H1 (cell line): ENCODE measurements around the gene DDX4. TPM values are rescaled to one million over a fixed set of nuclear protein-coding genes. Genes with fewer than 3 reads are reported as not detected.
"Not testable (repeated sequence)": the region's sequence is repeated elsewhere in the genome, so short reads cannot be mapped to it uniquely, and the experiment has no call there.

Source experiments
- CTCF ChIA-PET: fragments of 300-600 bp; sonication (Branson Sonifier 250); formaldehyde crosslinking; loops from one replicate; lab custom pipeline; 2021; ENCODE audit not compliant: partially characterized antibody; lab: Charles Lee
- POLR2A ChIA-PET: fragments of 300-600 bp; sonication (Branson Sonifier 250); formaldehyde crosslinking; loops from one replicate; lab custom pipeline; 2021; ENCODE audit warnings: inconsistent platforms; ENCODE audit not compliant: partially characterized antibody; lab: Charles Lee
- DNase-seq, 2 experiments: peaks; one replicate each; pipeline versions ENCODE4 v3.0.0 to v3.0.0-alpha.2; 2010 to 2022; ENCODE audit warnings: low spot score in 2 of 2, low read depth in 1 of 2, mixed read lengths in 1 of 2
- FAIRE-seq: peaks from 2 replicates; lab custom pipeline; 2011; peaks lifted over from hg19 to GRCh38; lab: Jason Lieb, UNC
- H2AFZ ChIP-seq: 2 replicates; pipeline ENCODE4 v1.8.1; 2012; ENCODE audit warnings: low read length, inconsistent platforms
- H2AK5ac ChIP-seq: 2 replicates; pipeline ENCODE4 v1.6.1; 2013; ENCODE audit warnings: low read depth, low read length
- H2BK120ac ChIP-seq: replicated peaks from 2 replicates; pipeline ENCODE3; 2013; ENCODE audit warnings: low read depth, low read length, inconsistent platforms
- H2BK12ac ChIP-seq: 2 replicates; pipeline ENCODE4 v1.6.1; 2013; ENCODE audit warnings: low read depth, low read length
- H2BK15ac ChIP-seq: 2 replicates; pipeline ENCODE4 v1.6.1; 2013; ENCODE audit warnings: low read length
- H2BK20ac ChIP-seq: 2 replicates; pipeline ENCODE4 v1.6.1; 2013; ENCODE audit warnings: low read length
- H2BK5ac ChIP-seq: 2 replicates; pipeline ENCODE4 v1.6.1; 2013; ENCODE audit warnings: low read depth, low read length
- H3K14ac ChIP-seq: 2 replicates; pipeline ENCODE4 v1.6.1; 2013; ENCODE audit warnings: inconsistent platforms; ENCODE audit not compliant: insufficient read length
- H3K18ac ChIP-seq: 2 replicates; pipeline ENCODE4 v1.6.1; 2013; ENCODE audit warnings: low read length; ENCODE audit errors: extremely low read depth
- H3K23ac ChIP-seq: 2 replicates; pipeline ENCODE4 v1.6.1; 2013; ENCODE audit warnings: inconsistent platforms; ENCODE audit not compliant: insufficient read length
- H3K23me2 ChIP-seq: 2 replicates; pipeline ENCODE4 v1.6.1; 2013; ENCODE audit warnings: low read depth, low read length
- H3K27ac ChIP-seq: 2 replicates; pipeline ENCODE4 v1.6.1; 2011; ENCODE audit warnings: low read depth, low read length, inconsistent platforms
- H3K27me3 ChIP-seq, 4 experiments: replicated peaks in 1 of 4; 1 replicate in 1 of 4; 2 replicates in 3 of 4; pipeline versions ENCODE4 v1.6.1 to v1.8.1; 2011 to 2013; ENCODE audit warnings: low read length in 3 of 4, mild to moderate bottlenecking in 3 of 4, inconsistent platforms in 2 of 4, mixed read lengths in 2 of 4, moderate library complexity in 1 of 4; ENCODE audit not compliant: control insufficient read depth in 3 of 4, insufficient read depth in 3 of 4; ENCODE audit errors: extremely low read depth in 1 of 4
- H3K36me3 ChIP-seq, 4 experiments: 2 replicates each; pipeline versions ENCODE4 v1.6.1 to v1.8.1; 2011 to 2013; ENCODE audit warnings: mild to moderate bottlenecking in 4 of 4, low read length in 3 of 4, moderate library complexity in 2 of 4, control low read depth in 1 of 4, inconsistent platforms in 1 of 4; ENCODE audit not compliant: insufficient read depth in 4 of 4, control insufficient read depth in 2 of 4
- H3K4ac ChIP-seq: replicated peaks from 2 replicates; pipeline ENCODE3; 2013; ENCODE audit warnings: low read length, low read depth, mixed read lengths, inconsistent platforms; ENCODE audit not compliant: insufficient read length
- H3K4me1 ChIP-seq, 4 experiments: replicated peaks in 1 of 4; 1 replicate in 1 of 4; 2 replicates in 3 of 4; pipeline versions ENCODE4 v1.6.1 to v1.8.1; 2011 to 2013; ENCODE audit warnings: low read length in 3 of 4, inconsistent platforms in 2 of 4, mixed read lengths in 1 of 4; ENCODE audit not compliant: insufficient read depth in 4 of 4, control insufficient read depth in 3 of 4
- H3K4me2 ChIP-seq, 2 experiments: 2 replicates each; pipeline versions ENCODE4 v1.6.1 to v1.8.1; 2011 to 2013; ENCODE audit warnings: low read depth in 2 of 2, low read length in 2 of 2, control low read depth in 1 of 2, inconsistent platforms in 1 of 2, mild to moderate bottlenecking in 1 of 2; ENCODE audit not compliant: insufficient read depth in 1 of 2
- H3K4me3 ChIP-seq, 4 experiments: fragments of 200-600, 300-600 bp in 1 of 4; sonication (generic), shearing (Covaris generic), sonication (Bioruptor Twin) in 1 of 4; 2 replicates each; pipeline versions ENCODE4 v1.5.1 to v1.8.1; 2011 to 2016; ENCODE audit warnings: low read length in 4 of 4, low read depth in 3 of 4, control low read depth in 2 of 4, inconsistent platforms in 2 of 4, mild to moderate bottlenecking in 2 of 4, mixed read lengths in 1 of 4, moderate library complexity in 1 of 4; ENCODE audit not compliant: insufficient read depth in 2 of 4; ENCODE audit errors: extremely low read depth in 1 of 4
- H3K56ac ChIP-seq: replicated peaks from 2 replicates; pipeline ENCODE3; 2013; ENCODE audit warnings: low read depth, mild to moderate bottlenecking, mixed read lengths, low read length, inconsistent platforms; ENCODE audit not compliant: insufficient read length
- H3K79me1 ChIP-seq: 2 replicates; pipeline ENCODE4 v1.6.1; 2013; ENCODE audit warnings: low read depth, low read length, control low read depth
- H3K79me2 ChIP-seq, 2 experiments: 2 replicates each; pipeline versions ENCODE4 v1.6.1 to v1.8.1; 2012 to 2013; ENCODE audit warnings: low read length in 2 of 2, mild to moderate bottlenecking in 2 of 2, inconsistent platforms in 1 of 2; ENCODE audit not compliant: insufficient read depth in 2 of 2, control insufficient read depth in 1 of 2
- H3K9ac ChIP-seq, 4 experiments: replicated peaks in 1 of 4; 1 replicate in 1 of 4; 2 replicates in 3 of 4; pipeline versions ENCODE4 v1.6.1 to v1.8.1; 2011 to 2013; ENCODE audit warnings: low read depth in 3 of 4, low read length in 3 of 4, control low read depth in 2 of 4, mild to moderate bottlenecking in 2 of 4, moderate library complexity in 2 of 4, inconsistent platforms in 1 of 4; ENCODE audit errors: extremely low read depth in 1 of 4
- H3K9me3 ChIP-seq, 2 experiments: 2 replicates each; pipeline versions ENCODE4 v1.6.1 to v1.8.1; 2012 to 2013; ENCODE audit warnings: mild to moderate bottlenecking in 2 of 2, moderate library complexity in 2 of 2, control low read depth in 1 of 2, inconsistent platforms in 1 of 2, low read depth in 1 of 2, low read length in 1 of 2, mixed read lengths in 1 of 2; ENCODE audit not compliant: insufficient read depth in 2 of 2
- H4K20me1 ChIP-seq, 2 experiments: replicated peaks in 1 of 2; 2 replicates each; pipeline versions ENCODE3 to v1.8.1; 2011 to 2013; ENCODE audit warnings: inconsistent platforms in 2 of 2, low read length in 2 of 2, mild to moderate bottlenecking in 1 of 2; ENCODE audit not compliant: insufficient read depth in 2 of 2, control insufficient read depth in 1 of 2
- H4K5ac ChIP-seq: 2 replicates; pipeline ENCODE4 v1.6.1; 2013; ENCODE audit warnings: low read length, low read depth, mixed read lengths, inconsistent platforms; ENCODE audit not compliant: insufficient read length
- H4K8ac ChIP-seq: 2 replicates; pipeline ENCODE4 v1.8.0; 2013; ENCODE audit warnings: mild to moderate bottlenecking, moderate library complexity, low read length, inconsistent platforms; ENCODE audit not compliant: insufficient read depth; ENCODE audit errors: extremely low read depth
- H4K91ac ChIP-seq: replicated peaks from 2 replicates; pipeline ENCODE3; 2013; ENCODE audit warnings: low read length, mixed read lengths, inconsistent platforms; ENCODE audit not compliant: insufficient read length
- WGBS, 2 experiments: shearing (Covaris generic) in 1 of 2; methylation state at CpG; one replicate each; pipeline versions ENCODE4 v1.1.6 to v1.1.7; 2013 to 2015; ENCODE audit warnings: low lambda C conversion rate in 2 of 2, mixed read lengths in 2 of 2, inconsistent platforms in 1 of 2, low coverage in 1 of 2, missing lambda C conversion rate in 1 of 2; ENCODE audit not compliant: insufficient replicate concordance in 2 of 2, insufficient coverage in 1 of 2, insufficient read length in 1 of 2; ENCODE audit errors: extremely low coverage in 1 of 2, missing lambda C conversion rate in 1 of 2; 5-methylcytosine and 5-hydroxymethylcytosine counted together
- polyA plus RNA-seq, 7 experiments: library from polyadenylated mRNA; depleted of rRNA in 3 of 7; stranded (reverse) in 5 of 7; unstranded in 2 of 7; fragments of >200 nt in 5 of 7; fragments of 200-250 nt in 2 of 7; gene quantifications; 1 replicate in 5 of 7; 2 replicates in 1 of 7; 4 replicates in 1 of 7; pipeline versions ENCODE4 v1.2.1 to v1.2.3, GENCODE V29; 2011 to 2013; ENCODE audit warnings: missing spikeins in 2 of 7, mixed read lengths in 2 of 7
- total RNA-seq: library from RNA; stranded (reverse); fragmentation: NEBNext Ultra II Directional; extraction: Animal tissue kit (Norgen Biotek cat#: 25700); gene quantifications from 2 replicates; pipeline ENCODE4 v1.2.1, GENCODE V29; 2021

Gene DDX4
- total and polyA plus RNA-seq, 2 of the 8 experiments (the other 6 are each of a cell fraction or from before 2014, with no cell fraction given), result 0.15 TPM; not detected in 1

DNA sequence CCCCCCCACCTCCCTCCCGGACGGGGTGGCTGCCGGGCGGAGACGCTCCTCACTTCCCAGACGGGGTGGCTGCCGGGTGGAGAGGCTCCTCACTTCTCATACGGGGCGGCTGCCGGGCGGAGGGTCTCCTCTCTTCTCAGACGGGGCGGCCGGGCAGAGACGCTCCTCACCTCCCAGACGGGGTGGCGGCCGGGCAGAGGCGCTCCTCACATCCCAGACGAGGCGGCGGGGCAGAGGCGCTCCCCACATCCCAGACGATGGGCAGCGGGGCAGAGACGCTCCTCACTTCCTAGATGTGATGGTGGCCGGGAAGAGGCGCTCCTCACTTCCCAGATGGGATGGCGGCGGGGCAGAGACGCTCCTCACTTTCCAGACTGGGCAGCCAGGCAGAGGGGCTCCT, 41.2 kb upstream of the DDX4 start:
- H3K4me3 ChIP-seq, H3K27ac ChIP-seq, H2AK5ac ChIP-seq, H3K79me1 ChIP-seq, H3K9me3 ChIP-seq, H3K56ac ChIP-seq, FAIRE-seq, H3K4ac ChIP-seq, H2BK20ac ChIP-seq, H3K4me2 ChIP-seq, POLR2A ChIA-PET, H2BK15ac ChIP-seq, H3K23ac ChIP-seq, H2AFZ ChIP-seq, H3K18ac ChIP-seq, H3K79me2 ChIP-seq, H3K4me1 ChIP-seq, H2BK5ac ChIP-seq, H4K8ac ChIP-seq, H4K20me1 ChIP-seq, DNase-seq, H4K91ac ChIP-seq, H3K23me2 ChIP-seq, H3K14ac ChIP-seq, H3K9ac ChIP-seq, H3K27me3 ChIP-seq, H4K5ac ChIP-seq, H2BK12ac ChIP-seq, H2BK120ac ChIP-seq: not testable (repeated sequence)
- CTCF ChIA-PET, result interaction anchor here (1.0 kb wide), 1 partner anchor 290 kb away, joined by 3 read pairs; no protein-coding TSS in a partner anchor
- peaks cover 0 to 19% (median 5%) of the 10 kb centered on the region in 4 experiments; a peak in 3 of 8 replicates for H3K36me3 ChIP-seq
- WGBS, 2 experiments, result no CpG with 5 or more reads among the region's 31 CpGs
